ENCODE results near the gene VWF. TPM values are rescaled to one million over a fixed set of nuclear protein-coding genes. Genes with fewer than 3 reads are reported as not detected.

The VWF gene
- total RNA-seq, 1 donor from 2014 or later: not detected

- Mint-ChIP-seq H3K9me3 (peaks cover 4% of the 10 kb centered on the region), H3K27me3 (peaks cover 32% of the 10 kb centered on the region), H3K4me3 (no peak overlapping the region), H3K36me3 (ENCODE audit: low read depth) (no peaks in the 10 kb centered on the region), H3K27ac (no peak overlapping the region), H3K4me1 (no peaks in the 10 kb centered on the region)
- intact Hi-C loops (cut with micrococcal nuclease): no loop called here
- TF ChIP-seq CTCF (IDR thresholded peaks at IDR 0.05): no peak
- DNase-seq (no peak), ATAC-seq (ENCODE audit: low read depth) (no peak)
- ChIA-PET CTCF (no interaction called here), POLR2A (no interaction called here)
Measured at GRCh38 chr12:6096527-6096926, 27.9 kb downstream of the VWF start.

- peaks cover 32% of the 10 kb centered on the region for H3K27me3 Mint-ChIP-seq
- CTCF ChIA-PET: no interaction called here
- POLR2A ChIA-PET: no interaction called here
- no peaks in the 10 kb centered on the region for H3K4me1 Mint-ChIP-seq
- DNase-seq (no peak), ATAC-seq (ENCODE audit: low read depth) (no peak)
- TF ChIP-seq CTCF (IDR thresholded peaks at IDR 0.05): no peak
- peaks cover 4% of the 10 kb centered on the region for H3K9me3 Mint-ChIP-seq
- no peak overlapping the region for H3K4me3 Mint-ChIP-seq
- H3K36me3 Mint-ChIP-seq (ENCODE audit: low read depth): no peaks in the 10 kb centered on the region
- H3K27ac Mint-ChIP-seq: no peak overlapping the region
- intact Hi-C loops (cut with micrococcal nuclease): no loop called here
Measured at GRCh38 chr12:6095269-6095668, 29.2 kb downstream of the VWF start.

GRCh38 chr12:6093764-6094163, 30.7 kb downstream of the VWF start:
- DNase-seq (no peak), ATAC-seq (ENCODE audit: low read depth) (no peak)
- POLR2A ChIA-PET: no interaction called here
- intact Hi-C loops (cut with micrococcal nuclease): no loop called here
- Mint-ChIP-seq H3K27me3 (peaks cover 37% of the 10 kb centered on the region), H3K4me1 (no peaks in the 10 kb centered on the region), H3K9me3 (peaks cover 4% of the 10 kb centered on the region), H3K4me3 (no peak overlapping the region), H3K36me3 (ENCODE audit: low read depth) (no peaks in the 10 kb centered on the region), H3K27ac (no peak overlapping the region)
- no peak for TF ChIP-seq CTCF (IDR thresholded peaks at IDR 0.05)
- CTCF ChIA-PET: no interaction called here

- POLR2A ChIA-PET: no interaction called here
Measured at GRCh38 chr12:6092784-6093722, 31.4 kb downstream of the VWF start.

More at GRCh38 chr12:6092784-6093722, 31.4 kb downstream of the VWF start:
- no peaks in the 10 kb centered on the region for H3K36me3 Mint-ChIP-seq (ENCODE audit: low read depth)
- H3K4me1 Mint-ChIP-seq: no peaks in the 10 kb centered on the region
- H3K27ac Mint-ChIP-seq: no peak overlapping the region
- CTCF ChIA-PET: no interaction called here
- DNase-seq: no peak
- no peak for ATAC-seq (ENCODE audit: low read depth)
- H3K27me3 Mint-ChIP-seq: peaks cover 35% of the 10 kb centered on the region
- intact Hi-C loops (cut with micrococcal nuclease): no loop called here
- no peak for TF ChIP-seq CTCF (IDR thresholded peaks at IDR 0.05)
- peaks cover 4% of the 10 kb centered on the region for H3K9me3 Mint-ChIP-seq
- no peak overlapping the region for H3K4me3 Mint-ChIP-seq

Data from activated B cell treated with CpG ODN at 0.5 μM for 24 hours (primary cell).